Neural progenitor cell (in vitro differentiated cells): ENCODE measurements around the gene PTCD2. TPM values are rescaled to one million over a fixed set of nuclear protein-coding genes. Genes with fewer than 3 reads are reported as not detected.

ENCODE experiments used
- DNase-seq: peaks from one replicate; pipeline ENCODE4 v3.0.0-alpha.2; 2016; ENCODE audit warnings: low spot score
- H2AFZ ChIP-seq: fragments of 200-600 bp; sonication (generic); replicated peaks from 2 replicates; pipeline ENCODE4 v1.6.1; 2016; ENCODE audit warnings: antibody characterized with exemption
- H3F3A ChIP-seq: fragments of 200-600 bp; sonication (generic); 2 replicates; pipeline ENCODE4 v1.6.1; 2016; ENCODE audit warnings: antibody characterized with exemption, low read depth
- H3K27ac ChIP-seq: fragments of 200-600 bp; sonication (generic); 2 replicates; pipeline ENCODE4 v1.5.1; 2016; ENCODE audit warnings: mild to moderate bottlenecking
- H3K27me3 ChIP-seq: fragments of 200-600 bp; sonication (generic); 2 replicates; pipeline ENCODE4 v1.6.1; 2016; ENCODE audit warnings: mild to moderate bottlenecking, moderate library complexity
- H3K36me3 ChIP-seq: fragments of 200-600 bp; sonication (generic); 2 replicates; pipeline ENCODE4 v1.5.1; 2016
- H3K4me1 ChIP-seq: fragments of 200-600 bp; sonication (generic); 2 replicates; pipeline ENCODE4 v1.6.1; 2016; ENCODE audit warnings: mixed run types
- H3K4me2 ChIP-seq: fragments of 200-600 bp; sonication (generic); 2 replicates; pipeline ENCODE4 v1.6.1; 2016
- H3K4me3 ChIP-seq: fragments of 200-600 bp; sonication (generic); 2 replicates; pipeline ENCODE4 v1.5.1; 2016
- H3K79me2 ChIP-seq: fragments of 200-600 bp; sonication (generic); 2 replicates; pipeline ENCODE4 v1.6.1; 2016; ENCODE audit warnings: low read depth
- H3K9ac ChIP-seq: fragments of 200-600 bp; sonication (generic); 2 replicates; pipeline ENCODE4 v1.6.1; 2016
- H3K9me3 ChIP-seq: fragments of 200-600 bp; sonication (generic); 2 replicates; pipeline ENCODE4 v1.5.1; 2016; ENCODE audit warnings: low read depth
- H4K20me1 ChIP-seq: fragments of 200-600 bp; sonication (generic); 2 replicates; pipeline ENCODE4 v1.6.1; 2016; ENCODE audit warnings: low read depth
- H3K27ac Mint-ChIP-seq: 3 replicates; pipeline ENCODE4 v1.8.0; 2021; ENCODE audit warnings: mixed read lengths
- H3K27me3 Mint-ChIP-seq: 2 replicates; pipeline ENCODE4 v1.8.0; 2022; ENCODE audit warnings: low read depth, mild to moderate bottlenecking, inconsistent platforms, moderate library complexity, mixed read lengths; ENCODE audit not compliant: insufficient read depth
- H3K36me3 Mint-ChIP-seq: 3 replicates; pipeline ENCODE4 v1.8.0; 2021; ENCODE audit warnings: mixed read lengths
- H3K4me1 Mint-ChIP-seq: 3 replicates; pipeline ENCODE4 v1.8.0; 2021; ENCODE audit warnings: mixed read lengths
- H3K4me3 Mint-ChIP-seq: 3 replicates; pipeline ENCODE4 v1.8.0; 2021; ENCODE audit warnings: mild to moderate bottlenecking, moderate library complexity, mixed read lengths
- H3K9me3 Mint-ChIP-seq: 3 replicates; pipeline ENCODE4 v1.8.0; 2020; ENCODE audit warnings: mixed read lengths
- EZH2 ChIP-seq: fragments of 200-600 bp; sonication (generic); IDR thresholded peaks from 2 replicates; pipeline ENCODE4 v1.6.1; 2017; ENCODE audit warnings: antibody characterized with exemption, mild to moderate bottlenecking, moderate library complexity
- EZH2phosphoT487 ChIP-seq: fragments of 200-600 bp; sonication (generic); IDR thresholded peaks from 2 replicates; pipeline ENCODE4 v1.6.1; 2017; ENCODE audit warnings: antibody characterized with exemption
- total RNA-seq: library from RNA; depleted of rRNA; stranded (reverse); fragments of >200 nt; gene quantifications from 2 replicates; pipeline ENCODE4 v1.2.3, GENCODE V29; 2015; ENCODE audit warnings: low replicate concordance
- TF ChIP-seq, protein P1 (sequence below): fragments of 200-600 bp; sonication (generic); IDR thresholded peaks from 2 replicates; pipeline ENCODE4 v1.5.1; 2017; ENCODE audit warnings: antibody characterized with exemption, mild to moderate bottlenecking

Gene PTCD2
- total RNA-seq, 1 donor from 2014 or later: 13.7 TPM

GRCh38 chr5:72387985-72388384 lies 67.8 kb downstream of the PTCD2 start:
- no peak overlapping the region for H3K27ac ChIP-seq
- Mint-ChIP-seq H3K36me3 (peaks cover 1% of the 10 kb centered on the region), H3K27ac (no peak overlapping the region), H3K27me3 (no peaks in the 10 kb centered on the region), H3K9me3 (no peaks in the 10 kb centered on the region), H3K4me1 (peaks cover 9% of the 10 kb centered on the region), H3K4me3 (no peak overlapping the region)
- H3K4me3 ChIP-seq: no peak overlapping the region
- DNase-seq: no peak
- H3K36me3 ChIP-seq: no peaks in the 10 kb centered on the region
- H2AFZ ChIP-seq: no peak overlapping the region
- H3F3A ChIP-seq: no peaks in the 10 kb centered on the region
- no peaks in the 10 kb centered on the region for H4K20me1 ChIP-seq
- H3K27me3 ChIP-seq: no peaks in the 10 kb centered on the region
- no peak overlapping the region for H3K4me2 ChIP-seq
- H3K9ac ChIP-seq: no peak overlapping the region
- no peaks in the 10 kb centered on the region for H3K79me2 ChIP-seq
- TF ChIP-seq EZH2phosphoT487: no peak
- TF ChIP-seq, protein P1, sequence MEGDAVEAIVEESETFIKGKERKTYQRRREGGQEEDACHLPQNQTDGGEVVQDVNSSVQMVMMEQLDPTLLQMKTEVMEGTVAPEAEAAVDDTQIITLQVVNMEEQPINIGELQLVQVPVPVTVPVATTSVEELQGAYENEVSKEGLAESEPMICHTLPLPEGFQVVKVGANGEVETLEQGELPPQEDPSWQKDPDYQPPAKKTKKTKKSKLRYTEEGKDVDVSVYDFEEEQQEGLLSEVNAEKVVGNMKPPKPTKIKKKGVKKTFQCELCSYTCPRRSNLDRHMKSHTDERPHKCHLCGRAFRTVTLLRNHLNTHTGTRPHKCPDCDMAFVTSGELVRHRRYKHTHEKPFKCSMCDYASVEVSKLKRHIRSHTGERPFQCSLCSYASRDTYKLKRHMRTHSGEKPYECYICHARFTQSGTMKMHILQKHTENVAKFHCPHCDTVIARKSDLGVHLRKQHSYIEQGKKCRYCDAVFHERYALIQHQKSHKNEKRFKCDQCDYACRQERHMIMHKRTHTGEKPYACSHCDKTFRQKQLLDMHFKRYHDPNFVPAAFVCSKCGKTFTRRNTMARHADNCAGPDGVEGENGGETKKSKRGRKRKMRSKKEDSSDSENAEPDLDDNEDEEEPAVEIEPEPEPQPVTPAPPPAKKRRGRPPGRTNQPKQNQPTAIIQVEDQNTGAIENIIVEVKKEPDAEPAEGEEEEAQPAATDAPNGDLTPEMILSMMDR: no peak
- TF ChIP-seq EZH2: no peak
- no peaks in the 10 kb centered on the region for H3K9me3 ChIP-seq
- no peaks in the 10 kb centered on the region for H3K4me1 ChIP-seq

DNA sequence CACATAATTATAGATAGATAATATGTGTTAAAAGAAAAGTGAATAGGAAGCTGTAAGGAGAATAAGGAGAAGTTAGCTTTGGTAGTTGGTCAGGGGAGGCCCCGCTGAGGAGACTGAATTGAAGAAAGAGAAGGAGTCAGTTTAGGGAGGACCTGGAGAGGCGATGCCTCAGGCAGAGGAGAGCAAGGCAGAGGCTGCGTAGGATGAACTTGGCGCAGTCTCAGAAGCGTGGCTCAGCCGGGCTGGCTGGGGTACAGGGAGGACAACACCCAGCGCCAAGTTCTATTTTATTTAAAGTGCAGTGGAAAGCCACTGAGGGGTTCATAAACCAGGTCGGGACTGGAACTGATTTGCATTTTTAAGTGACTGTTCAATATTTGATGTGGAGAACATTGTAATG lies 68.5 kb downstream of the PTCD2 start:
- Histone ChIP-seq H3K4me1 (no peaks in the 10 kb centered on the region), H3K9me3 (no peaks in the 10 kb centered on the region), H3K4me3 (no peak overlapping the region), H3K4me2 (no peak overlapping the region), H3F3A (no peaks in the 10 kb centered on the region), H3K27ac (no peak overlapping the region), H3K27me3 (no peaks in the 10 kb centered on the region), H2AFZ (no peak overlapping the region), H3K79me2 (no peaks in the 10 kb centered on the region), H3K9ac (no peak overlapping the region), H4K20me1 (no peaks in the 10 kb centered on the region), H3K36me3 (no peaks in the 10 kb centered on the region)
- TF ChIP-seq EZH2: no peak
- no peak for DNase-seq
- Mint-ChIP-seq H3K36me3 (peaks cover 1% of the 10 kb centered on the region), H3K4me3 (no peak overlapping the region), H3K27me3 (no peaks in the 10 kb centered on the region), H3K9me3 (no peaks in the 10 kb centered on the region), H3K27ac (no peak overlapping the region), H3K4me1 (peaks cover 6% of the 10 kb centered on the region)

- no peaks in the 10 kb centered on the region for H3K27me3 Mint-ChIP-seq
- Histone ChIP-seq H3K79me2 (no peaks in the 10 kb centered on the region), H3F3A (no peaks in the 10 kb centered on the region), H3K27me3 (peaks cover 3% of the 10 kb centered on the region), H3K4me3 (no peak overlapping the region), H3K27ac (no peak overlapping the region), H2AFZ (no peak overlapping the region), H3K4me2 (no peak overlapping the region), H4K20me1 (no peaks in the 10 kb centered on the region), H3K36me3 (no peaks in the 10 kb centered on the region), H3K9ac (no peak overlapping the region), H3K4me1 (no peaks in the 10 kb centered on the region), H3K9me3 (no peaks in the 10 kb centered on the region)
- H3K9me3 Mint-ChIP-seq: no peaks in the 10 kb centered on the region
- H3K4me1 Mint-ChIP-seq: peaks cover 6% of the 10 kb centered on the region
- DNase-seq: no peak
- H3K27ac Mint-ChIP-seq: peak overlapping the region; percentile 64
- no peak overlapping the region for H3K4me3 Mint-ChIP-seq
- TF ChIP-seq, protein P1: no peak
- H3K36me3 Mint-ChIP-seq: peaks cover 1% of the 10 kb centered on the region
Observed at GRCh38 chr5:72390836-72391235, 70.7 kb downstream of the PTCD2 start.

- TF ChIP-seq, protein P1: no peak
- TF ChIP-seq EZH2 (no peak), EZH2phosphoT487 (no peak)
- Histone ChIP-seq H3K9ac (no peak overlapping the region), H3K27ac (no peak overlapping the region), H3K9me3 (no peaks in the 10 kb centered on the region), H3K79me2 (no peaks in the 10 kb centered on the region), H3K36me3 (no peaks in the 10 kb centered on the region), H3K27me3 (peaks cover 3% of the 10 kb centered on the region), H3K4me3 (no peak overlapping the region), H2AFZ (no peak overlapping the region), H3K4me1 (no peaks in the 10 kb centered on the region), H4K20me1 (no peaks in the 10 kb centered on the region), H3F3A (no peaks in the 10 kb centered on the region), H3K4me2 (no peak overlapping the region)
- no peak for DNase-seq
- no peaks in the 10 kb centered on the region for H3K9me3 Mint-ChIP-seq
- no peak overlapping the region for H3K27ac Mint-ChIP-seq
- peaks cover 6% of the 10 kb centered on the region for H3K4me1 Mint-ChIP-seq
- peaks cover 1% of the 10 kb centered on the region for H3K36me3 Mint-ChIP-seq
- no peak overlapping the region for H3K4me3 Mint-ChIP-seq
- no peaks in the 10 kb centered on the region for H3K27me3 Mint-ChIP-seq
Observed at GRCh38 chr5:72392326-72392733, 72.2 kb downstream of the PTCD2 start.
